Retinal pigment epithelial cell (primary cell): ENCODE measurements around the gene PEX26.
"Not testable (repeated sequence)": the region's sequence is repeated elsewhere in the genome, so short reads cannot be mapped to it uniquely, and the experiment has no call there.

Experiments used
- DNase-seq: peaks from one replicate; pipeline ENCODE4 v3.0.0-alpha.2; 2010; ENCODE audit warnings: low read depth
- H3K4me3 ChIP-seq: 2 replicates; pipeline ENCODE4 v1.5.1; 2011; ENCODE audit warnings: mild to moderate bottlenecking, low read length, control low read depth, moderate library complexity
- TF ChIP-seq, protein P1 (sequence below): conservative IDR thresholded peaks from 2 replicates; pipeline ENCODE4 v1.5.1; 2011; ENCODE audit warnings: low read depth, low read length, control low read depth, inconsistent platforms

The PEX26 gene

GRCh38 chr22:18073467-18073866 is 4.3 kb upstream of the PEX26 start:
- TF ChIP-seq, protein P1, sequence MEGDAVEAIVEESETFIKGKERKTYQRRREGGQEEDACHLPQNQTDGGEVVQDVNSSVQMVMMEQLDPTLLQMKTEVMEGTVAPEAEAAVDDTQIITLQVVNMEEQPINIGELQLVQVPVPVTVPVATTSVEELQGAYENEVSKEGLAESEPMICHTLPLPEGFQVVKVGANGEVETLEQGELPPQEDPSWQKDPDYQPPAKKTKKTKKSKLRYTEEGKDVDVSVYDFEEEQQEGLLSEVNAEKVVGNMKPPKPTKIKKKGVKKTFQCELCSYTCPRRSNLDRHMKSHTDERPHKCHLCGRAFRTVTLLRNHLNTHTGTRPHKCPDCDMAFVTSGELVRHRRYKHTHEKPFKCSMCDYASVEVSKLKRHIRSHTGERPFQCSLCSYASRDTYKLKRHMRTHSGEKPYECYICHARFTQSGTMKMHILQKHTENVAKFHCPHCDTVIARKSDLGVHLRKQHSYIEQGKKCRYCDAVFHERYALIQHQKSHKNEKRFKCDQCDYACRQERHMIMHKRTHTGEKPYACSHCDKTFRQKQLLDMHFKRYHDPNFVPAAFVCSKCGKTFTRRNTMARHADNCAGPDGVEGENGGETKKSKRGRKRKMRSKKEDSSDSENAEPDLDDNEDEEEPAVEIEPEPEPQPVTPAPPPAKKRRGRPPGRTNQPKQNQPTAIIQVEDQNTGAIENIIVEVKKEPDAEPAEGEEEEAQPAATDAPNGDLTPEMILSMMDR = no peak
- DNase-seq = no peak
- no peak overlapping the region for H3K4me3 ChIP-seq

- not testable (repeated sequence) for DNase-seq, H3K4me3 ChIP-seq
Measured at GRCh38 chr22:18073927-18074326, 3.9 kb upstream of the PEX26 start.

DNA sequence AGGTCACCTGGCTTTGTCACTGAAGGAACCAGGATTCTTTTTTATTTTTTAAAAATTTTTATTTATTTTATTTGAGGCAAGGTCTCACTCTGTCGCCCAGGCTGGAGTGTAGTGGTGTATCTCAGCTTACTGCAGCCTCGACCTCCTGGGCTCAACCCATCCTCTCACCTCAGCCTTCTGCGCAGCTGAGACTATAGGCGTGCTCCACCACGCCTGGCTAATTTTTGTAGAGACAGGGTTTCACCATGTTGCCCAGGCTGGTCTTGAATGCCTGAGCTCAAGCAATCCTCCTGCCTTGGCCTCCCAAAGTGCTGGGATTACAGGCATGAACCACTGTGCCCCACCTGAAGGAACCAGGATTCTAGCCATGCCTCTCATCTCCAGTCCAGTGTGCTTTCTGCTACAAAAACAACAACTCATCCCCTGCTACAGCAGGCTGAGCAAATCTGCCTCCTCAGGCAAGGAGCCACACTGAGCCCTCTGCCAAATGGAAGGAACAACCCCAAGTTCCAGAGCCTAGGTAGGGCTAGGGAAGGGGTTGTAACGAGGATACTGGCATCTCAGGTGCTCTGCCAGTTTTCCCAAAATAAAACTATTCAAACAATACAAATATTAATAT is 2.6 kb upstream of the PEX26 start:
- H3K4me3 ChIP-seq = no peak overlapping the region

GRCh38 chr22:18075720-18076497 is 1.9 kb upstream of the PEX26 start:
- TF ChIP-seq, protein P1 = peak; percentile 80
- DNase-seq = no peak
- no peak overlapping the region for H3K4me3 ChIP-seq

More for the DNA sequence above, 2.6 kb upstream of the PEX26 start:
- DNase-seq = no peak
- TF ChIP-seq, protein P1 = no peak

GRCh38 chr22:18077087-18077638 is 627 bp upstream of the PEX26 start:
- no peak for DNase-seq
- H3K4me3 ChIP-seq = peak overlapping the region; percentile 99

DNA sequence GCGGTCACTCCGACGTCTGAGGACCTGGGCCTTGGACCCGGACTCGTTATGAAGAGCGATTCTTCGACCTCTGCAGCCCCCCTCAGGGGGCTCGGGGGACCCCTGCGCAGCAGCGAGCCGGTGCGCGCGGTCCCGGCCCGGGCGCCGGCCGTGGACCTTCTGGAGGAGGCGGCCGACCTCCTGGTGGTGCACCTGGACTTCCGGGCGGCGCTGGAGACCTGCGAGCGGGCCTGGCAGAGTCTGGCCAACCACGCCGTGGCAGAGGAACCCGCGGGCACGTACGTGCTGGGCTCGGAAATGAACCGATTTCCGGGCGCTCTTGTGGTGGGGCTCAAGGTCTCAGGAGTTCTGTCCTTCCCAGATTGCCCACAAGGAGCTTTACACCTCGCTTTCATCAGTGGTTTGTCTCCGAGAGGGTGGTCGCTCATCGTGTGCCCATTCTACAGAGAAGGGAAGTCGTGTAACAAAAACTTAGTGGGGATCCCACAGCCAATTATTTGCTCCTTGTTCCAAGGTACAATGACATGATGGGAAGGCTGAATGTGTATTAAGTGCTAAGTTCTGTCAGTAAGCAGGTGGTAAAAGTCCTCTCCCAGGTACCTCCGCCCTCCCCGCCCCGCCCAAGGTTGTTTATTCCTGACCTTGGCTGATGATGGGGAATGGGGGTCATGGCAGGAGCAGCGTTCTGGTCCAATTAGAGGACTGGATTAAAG is 695 bp downstream of the PEX26 start:
- DNase-seq = no peak
- H3K4me3 ChIP-seq = peak overlapping the region; percentile 99
- TF ChIP-seq, protein P1 = no peak

More at GRCh38 chr22:18077087-18077638, 627 bp upstream of the PEX26 start:
- TF ChIP-seq, protein P1 = no peak

DNA sequence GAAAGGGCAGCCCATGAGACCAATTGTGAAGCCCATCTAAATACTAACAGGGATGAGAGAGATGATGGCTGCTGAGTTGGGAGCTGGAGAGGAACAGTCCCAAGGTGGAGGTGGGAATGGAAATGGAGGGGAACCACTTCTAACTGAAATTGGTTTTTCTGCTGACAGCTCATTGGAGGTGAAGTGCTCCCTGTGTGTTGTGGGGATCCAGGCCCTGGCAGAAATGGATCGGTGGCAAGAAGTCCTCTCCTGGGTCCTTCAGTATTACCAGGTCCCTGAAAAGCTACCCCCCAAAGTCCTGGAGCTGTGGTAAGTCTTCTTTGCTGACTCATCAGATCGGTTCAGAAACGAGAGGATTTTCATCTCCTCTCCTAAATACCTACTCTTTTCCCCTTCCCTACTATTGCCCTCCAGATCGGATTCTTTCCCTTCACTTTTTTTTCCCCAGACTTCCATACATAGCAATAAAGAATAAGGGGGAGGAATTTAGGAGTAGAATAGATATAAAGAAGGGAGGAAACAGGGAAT is 2.0 kb downstream of the PEX26 start:
- no peak for DNase-seq
- TF ChIP-seq, protein P1 = no peak
- H3K4me3 ChIP-seq = no peak overlapping the region
